Measurements from ENCODE around the gene SAFB2. TPM values are rescaled to one million over a fixed set of nuclear protein-coding genes. Genes with fewer than 3 reads are reported as not detected.

SAFB2 gene
- total RNA-seq, 1 donor from 2014 or later = 104 TPM

Other genes with a start within 250 kb of the SAFB2 start
- gene ZNRF4, start 167.4 kb downstream of the SAFB2 start, total RNA-seq = not detected in 2 replicates
- 0.39 and 0.75 TPM in 2 replicates for gene TINCR, start 54.8 kb downstream of the SAFB2 start, total RNA-seq
- 143 and 146 TPM in 2 replicates for gene SAFB, start 307 bp upstream of the SAFB2 start, total RNA-seq
- gene MICOS13, start 57.7 kb upstream of the SAFB2 start, total RNA-seq = 57.4 and 60.6 TPM in 2 replicates
- gene HSD11B1L, start 58.3 kb upstream of the SAFB2 start, total RNA-seq = 1.9 TPM in 2 replicates
- 1,000 and 1,001 TPM in 2 replicates for gene RPL36, start 67.5 kb upstream of the SAFB2 start, total RNA-seq
- gene LONP1, start 97.4 kb upstream of the SAFB2 start, total RNA-seq = 180 and 186 TPM in 2 replicates
- gene CATSPERD, start 97.9 kb upstream of the SAFB2 start, total RNA-seq = not detected in 2 replicates
- gene PRR22, start 162.0 kb upstream of the SAFB2 start, total RNA-seq = 7.4 and 9.2 TPM in 2 replicates
- gene DUS3L, start 168.4 kb upstream of the SAFB2 start, total RNA-seq = 85.9 and 87.1 TPM in 2 replicates
- gene NRTN, start 182.3 kb upstream of the SAFB2 start, total RNA-seq = 0.23 and 0.44 TPM in 2 replicates
- gene FUT6, start 216.9 kb upstream of the SAFB2 start, total RNA-seq = not detected in 2 replicates
- not detected in 2 replicates for gene FUT3, start 228.7 kb upstream of the SAFB2 start, total RNA-seq
- gene FUT5, start 247.8 kb upstream of the SAFB2 start, total RNA-seq = not detected in 2 replicates